Naive thymus-derived CD8-positive, alpha-beta T cell (primary cell): Measurements from ENCODE around the gene STKLD1. TPM values are rescaled to one million over a fixed set of nuclear protein-coding genes. Genes with fewer than 3 reads are reported as not detected.

Experiments used
- ATAC-seq, 2 donors: fragments of 150-1000 bp; cut with Tn5 transposase in 1 of 2; sonication (Bioruptor Pico), chemical (Tn5 transposase) in 1 of 2; 1 replicate in 1 of 2; 2 replicates in 1 of 2; pipeline ENCODE4 v1.10.0; 2021; ENCODE audit warnings: mild to moderate bottlenecking in 2 of 2, moderate library complexity in 2 of 2
- POLR2A ChIA-PET: fragments of 350-600 bp; sonication (Branson Sonifier 250); formaldehyde crosslinking; loops from one replicate; lab custom pipeline; 2021; ENCODE audit warnings: antibody characterized with exemption; lab: Charles Lee
- DNase-seq, 10 donors: peaks; one replicate each; pipeline versions ENCODE4 v3.0.0 to v3.0.0-alpha.2; 2020 to 2022
- H3K27ac Mint-ChIP-seq, 10 donors: one replicate each; pipeline ENCODE4 v1.8.0; 2020 to 2022; ENCODE audit warnings: mild to moderate bottlenecking in 10 of 10, mixed read lengths in 10 of 10, moderate library complexity in 4 of 10, inconsistent platforms in 1 of 10
- H3K27me3 Mint-ChIP-seq, 5 donors: one replicate each; pipeline ENCODE4 v1.8.0; 2021 to 2022; ENCODE audit warnings: mixed read lengths in 5 of 5
- H3K36me3 Mint-ChIP-seq, 3 donors: one replicate each; pipeline ENCODE4 v1.8.0; 2020 to 2022; ENCODE audit warnings: mixed read lengths in 3 of 3, mild to moderate bottlenecking in 2 of 3, inconsistent platforms in 1 of 3
- H3K4me1 Mint-ChIP-seq, 4 donors: one replicate each; pipeline ENCODE4 v1.8.0; 2021 to 2022; ENCODE audit warnings: mixed read lengths in 4 of 4
- H3K4me3 Mint-ChIP-seq, 10 donors: one replicate each; pipeline ENCODE4 v1.8.0; 2020 to 2022; ENCODE audit warnings: mild to moderate bottlenecking in 10 of 10, mixed read lengths in 10 of 10, moderate library complexity in 6 of 10, inconsistent platforms in 1 of 10
- H3K9me3 Mint-ChIP-seq, 9 donors: one replicate each; pipeline ENCODE4 v1.8.0; 2020 to 2022; ENCODE audit warnings: mixed read lengths in 9 of 9, mild to moderate bottlenecking in 3 of 9, inconsistent platforms in 1 of 9, moderate library complexity in 1 of 9
- polyA plus RNA-seq, 3 donors: library from polyadenylated mRNA; unstranded; fragments of 300-500 nt; fragmentation: Illumina TruSeq; gene quantifications; one replicate each; pipeline ENCODE4 v1.2.3, GENCODE V29; 2021
- total RNA-seq, 8 experiments: library from RNA in 2 of 8; stranded (reverse) in 2 of 8; gene quantifications; one replicate each; pipeline ENCODE4 v1.2.3 and lab custom pipeline; 2021 to 2026

STKLD1 gene
- total and polyA plus RNA-seq, 5 experiments from 2014 or later, result 0.35 to 2.3 (median 1.3) TPM; not detected in 1

- Mint-ChIP-seq H3K36me3 (peaks cover 0 to 3% (median 0%) of the 10 kb centered on the region in 3 donors), H3K27me3 (no peaks in the 10 kb centered on the region), H3K4me3 (peak overlapping the region in 5 of 10 donors; percentile 22 to 82 (median 55)), H3K27ac (peak overlapping the region in 2 of 10 donors; percentile 48 to 83), H3K9me3 (no peaks in the 10 kb centered on the region), H3K4me1 (peaks cover 5 to 18% (median 17%) of the 10 kb centered on the region in 4 donors)
- POLR2A ChIA-PET, result no interaction called here
- DNase-seq, result no peak
- no peak for ATAC-seq
Observed at GRCh38 chr9:133378408-133378962, 2.3 kb downstream of the STKLD1 start.

GRCh38 chr9:133379153-133380086, 3.3 kb downstream of the STKLD1 start:
- ATAC-seq, result no peak
- H3K9me3 Mint-ChIP-seq, result no peaks in the 10 kb centered on the region
- peaks cover 5 to 13% (median 11%) of the 10 kb centered on the region in 4 donors for H3K4me1 Mint-ChIP-seq
- H3K4me3 Mint-ChIP-seq, result peak overlapping the region in 1 of 10 donors; percentile 12
- H3K36me3 Mint-ChIP-seq, result peaks cover 0 to 3% (median 0%) of the 10 kb centered on the region in 3 donors
- POLR2A ChIA-PET, result interaction anchor here (0.7 kb wide), 1 partner anchor 31 kb away, joined by 3 read pairs; the partner anchor contains the start of genes MED22 and RPL7A
- no peaks in the 10 kb centered on the region for H3K27me3 Mint-ChIP-seq
- DNase-seq, result no peak
- peak overlapping the region in 1 of 10 donors; percentile 12 for H3K27ac Mint-ChIP-seq

- Mint-ChIP-seq H3K4me3 (no peak overlapping the region), H3K36me3 (no peaks in the 10 kb centered on the region), H3K9me3 (no peaks in the 10 kb centered on the region), H3K27me3 (no peaks in the 10 kb centered on the region), H3K4me1 (peaks cover 0 to 6% (median 3%) of the 10 kb centered on the region in 4 donors), H3K27ac (no peak overlapping the region)
- ATAC-seq (no peak), DNase-seq (no peak)
- POLR2A ChIA-PET, result interaction anchor here (0.5 to 0.7 kb wide), 2 partner anchors 104 to 661 kb away, joined by 4 to 5 read pairs; no protein-coding TSS in a partner anchor
Observed at GRCh38 chr9:133380734-133381133, 4.6 kb downstream of the STKLD1 start.

DNA sequence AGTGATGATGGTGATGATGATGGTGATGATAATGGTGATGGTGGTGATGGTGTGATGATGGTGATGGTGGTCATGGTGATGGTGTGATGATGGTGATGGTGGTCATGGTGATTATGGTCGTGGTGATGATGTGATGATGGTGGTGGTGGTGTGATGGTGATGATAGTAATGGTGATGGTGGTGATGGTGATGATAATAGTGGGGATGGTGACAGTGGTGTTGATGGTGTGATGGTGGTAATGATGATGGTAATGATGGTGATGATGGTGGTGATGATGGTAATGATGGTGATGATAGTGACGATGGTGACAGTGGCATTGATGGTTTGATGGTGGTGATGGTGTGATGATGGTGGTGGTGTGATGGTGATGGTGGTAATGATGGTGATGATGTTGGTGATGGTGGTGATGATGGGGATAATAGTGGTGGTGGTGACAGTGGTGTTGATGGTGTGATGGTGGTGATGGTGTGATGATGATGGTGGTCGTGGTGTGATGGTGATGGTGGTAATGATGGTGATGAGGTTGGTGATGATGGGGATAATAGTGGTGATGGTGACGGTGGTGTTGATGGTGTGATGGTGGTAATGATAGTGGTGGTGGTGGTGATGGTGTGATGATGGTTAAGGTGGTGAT, 6.5 kb downstream of the STKLD1 start:
- ATAC-seq (no peak), DNase-seq (no peak)
- H3K36me3 Mint-ChIP-seq, result no peaks in the 10 kb centered on the region
- no peaks in the 10 kb centered on the region for H3K9me3 Mint-ChIP-seq
- POLR2A ChIA-PET, result no interaction called here
- no peak overlapping the region for H3K4me3 Mint-ChIP-seq
- H3K27ac Mint-ChIP-seq, result no peak overlapping the region
- H3K4me1 Mint-ChIP-seq, result peaks cover 0 to 3% (median 0%) of the 10 kb centered on the region in 4 donors
- H3K27me3 Mint-ChIP-seq, result peaks cover 0 to 2% (median 0%) of the 10 kb centered on the region in 5 donors

GRCh38 chr9:133383438-133383837, 7.3 kb downstream of the STKLD1 start:
- ATAC-seq (no peak), DNase-seq (no peak)
- Mint-ChIP-seq H3K9me3 (no peaks in the 10 kb centered on the region), H3K36me3 (no peaks in the 10 kb centered on the region), H3K27me3 (peaks cover 0 to 3% (median 0%) of the 10 kb centered on the region in 5 donors), H3K4me3 (no peak overlapping the region), H3K27ac (no peak overlapping the region), H3K4me1 (no peaks in the 10 kb centered on the region)
- POLR2A ChIA-PET, result no interaction called here

- Mint-ChIP-seq H3K4me1 (no peaks in the 10 kb centered on the region), H3K4me3 (no peak overlapping the region), H3K27me3 (peaks cover 0 to 6% (median 0%) of the 10 kb centered on the region in 5 donors), H3K27ac (no peak overlapping the region), H3K36me3 (no peaks in the 10 kb centered on the region), H3K9me3 (no peaks in the 10 kb centered on the region)
- DNase-seq (no peak), ATAC-seq (no peak)
- POLR2A ChIA-PET, result interaction anchor here (0.7 kb wide), 1 partner anchor 28 kb away, joined by 5 read pairs; the partner anchor contains the start of genes SURF1 and SURF2
Observed at GRCh38 chr9:133384736-133385321, 8.7 kb downstream of the STKLD1 start.

DNA sequence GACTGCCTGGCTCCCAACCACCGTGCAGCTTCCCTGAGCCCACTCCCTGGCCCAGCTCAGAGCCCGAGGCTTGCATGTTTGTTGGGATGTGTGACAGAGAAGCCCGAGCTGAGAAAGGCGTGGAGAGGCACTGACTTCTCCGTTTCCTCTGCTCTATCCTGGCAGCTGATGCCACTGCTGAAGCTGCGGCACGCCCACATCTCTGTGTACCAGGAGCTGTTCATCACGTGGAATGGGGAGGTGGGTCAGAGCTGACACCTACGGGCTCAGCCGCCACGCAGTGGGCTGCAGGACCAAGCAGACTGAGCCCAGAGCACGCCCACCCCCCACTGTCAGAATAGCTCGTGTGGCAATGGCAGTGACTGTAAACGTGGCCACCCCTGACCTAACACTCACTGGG, 9.3 kb downstream of the STKLD1 start:
- H3K4me1 Mint-ChIP-seq, result no peaks in the 10 kb centered on the region
- ATAC-seq (no peak), DNase-seq (no peak)
- POLR2A ChIA-PET, result interaction anchor here (0.7 kb wide), 1 partner anchor 29 kb away, joined by 5 read pairs; the partner anchor contains the start of genes SURF1 and SURF2
- H3K27ac Mint-ChIP-seq, result no peak overlapping the region
- H3K36me3 Mint-ChIP-seq, result no peaks in the 10 kb centered on the region
- H3K27me3 Mint-ChIP-seq, result peaks cover 0 to 12% (median 2%) of the 10 kb centered on the region in 5 donors
- no peak overlapping the region for H3K4me3 Mint-ChIP-seq
- no peaks in the 10 kb centered on the region for H3K9me3 Mint-ChIP-seq

DNA sequence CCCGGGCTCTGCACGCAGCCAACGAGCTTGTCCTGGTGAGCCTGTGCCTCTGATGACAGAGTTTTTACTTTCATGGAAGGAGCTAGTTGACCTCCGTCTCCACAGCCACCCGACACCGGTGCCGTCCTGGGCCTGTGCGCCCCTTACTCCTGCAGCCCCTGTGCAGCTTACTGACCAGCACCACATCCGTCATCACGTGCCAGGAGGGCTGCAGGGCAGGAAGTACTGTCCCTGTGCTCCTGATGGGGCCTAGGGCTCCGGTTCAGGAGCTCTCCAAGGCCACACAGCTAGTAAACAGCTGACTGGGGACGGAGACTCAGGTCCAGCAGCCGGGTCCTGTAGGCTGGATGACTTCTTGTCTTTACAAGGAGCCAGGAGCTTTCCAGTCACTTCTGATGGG, 10.2 kb downstream of the STKLD1 start:
- H3K9me3 Mint-ChIP-seq, result no peaks in the 10 kb centered on the region
- H3K4me1 Mint-ChIP-seq, result no peaks in the 10 kb centered on the region
- H3K4me3 Mint-ChIP-seq, result no peak overlapping the region
- no peak for DNase-seq
- no peaks in the 10 kb centered on the region for H3K36me3 Mint-ChIP-seq
- POLR2A ChIA-PET, result interaction anchor here (0.6 to 0.9 kb wide), 2 partner anchors 92 to 96 kb away, joined by 3 to 4 read pairs; partner anchors contain the start of gene SLC2A6
- ATAC-seq, result no peak
- H3K27ac Mint-ChIP-seq, result no peak overlapping the region
- peaks cover 0 to 17% (median 2%) of the 10 kb centered on the region in 5 donors for H3K27me3 Mint-ChIP-seq

GRCh38 chr9:133387680-133388079, 11.5 kb downstream of the STKLD1 start:
- ATAC-seq (no peak), DNase-seq (no peak)
- H3K4me1 Mint-ChIP-seq, result no peaks in the 10 kb centered on the region
- no peak overlapping the region for H3K27ac Mint-ChIP-seq
- H3K36me3 Mint-ChIP-seq, result no peaks in the 10 kb centered on the region
- no peak overlapping the region for H3K4me3 Mint-ChIP-seq
- POLR2A ChIA-PET, result interaction anchor here (0.5 kb wide), 1 partner anchor 31 kb away, joined by 6 read pairs; the partner anchor contains the start of genes SURF1 and SURF2
- H3K9me3 Mint-ChIP-seq, result no peaks in the 10 kb centered on the region
- H3K27me3 Mint-ChIP-seq, result peaks cover 0 to 17% (median 2%) of the 10 kb centered on the region in 5 donors

DNA sequence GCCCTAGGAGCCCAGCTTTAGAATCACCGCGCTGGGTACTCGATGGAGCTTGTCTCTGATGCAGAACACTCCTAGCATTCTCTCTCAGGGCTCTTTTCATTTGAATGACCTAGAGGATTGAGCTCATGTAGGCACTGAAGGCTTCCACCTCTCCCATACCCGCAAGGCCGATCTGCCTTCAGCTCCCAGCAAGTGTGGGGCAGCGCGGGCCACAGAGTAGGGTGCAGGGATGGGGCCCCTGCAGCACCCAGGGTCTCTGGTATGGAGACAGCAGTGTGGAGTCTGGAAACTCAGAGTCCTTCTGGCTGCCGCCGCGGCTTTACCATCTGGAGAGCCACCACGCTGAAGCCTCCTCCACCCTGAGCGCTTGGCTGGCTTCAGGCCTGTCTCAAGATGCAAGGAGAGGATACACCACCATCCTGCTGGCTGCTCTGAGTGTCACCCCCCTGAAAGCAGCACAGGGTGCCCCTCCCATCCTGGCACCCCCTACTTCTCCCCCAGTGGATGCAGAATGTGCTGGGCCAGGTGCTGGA, 12.9 kb downstream of the STKLD1 start:
- peaks cover 0 to 17% (median 2%) of the 10 kb centered on the region in 5 donors for H3K27me3 Mint-ChIP-seq
- POLR2A ChIA-PET, result no interaction called here
- H3K4me3 Mint-ChIP-seq, result no peak overlapping the region
- no peaks in the 10 kb centered on the region for H3K9me3 Mint-ChIP-seq
- DNase-seq (no peak), ATAC-seq (no peak)
- no peaks in the 10 kb centered on the region for H3K4me1 Mint-ChIP-seq
- H3K27ac Mint-ChIP-seq, result no peak overlapping the region
- no peaks in the 10 kb centered on the region for H3K36me3 Mint-ChIP-seq

- no peak overlapping the region for H3K27ac Mint-ChIP-seq
- no peak for DNase-seq
- POLR2A ChIA-PET, result no interaction called here
- no peak for ATAC-seq
- H3K9me3 Mint-ChIP-seq, result no peaks in the 10 kb centered on the region
- H3K4me3 Mint-ChIP-seq, result no peak overlapping the region
- H3K27me3 Mint-ChIP-seq, result peaks cover 0 to 17% (median 2%) of the 10 kb centered on the region in 5 donors
- H3K36me3 Mint-ChIP-seq, result no peaks in the 10 kb centered on the region
- H3K4me1 Mint-ChIP-seq, result no peaks in the 10 kb centered on the region
Observed at GRCh38 chr9:133389562-133389961, 13.4 kb downstream of the STKLD1 start.

DNA sequence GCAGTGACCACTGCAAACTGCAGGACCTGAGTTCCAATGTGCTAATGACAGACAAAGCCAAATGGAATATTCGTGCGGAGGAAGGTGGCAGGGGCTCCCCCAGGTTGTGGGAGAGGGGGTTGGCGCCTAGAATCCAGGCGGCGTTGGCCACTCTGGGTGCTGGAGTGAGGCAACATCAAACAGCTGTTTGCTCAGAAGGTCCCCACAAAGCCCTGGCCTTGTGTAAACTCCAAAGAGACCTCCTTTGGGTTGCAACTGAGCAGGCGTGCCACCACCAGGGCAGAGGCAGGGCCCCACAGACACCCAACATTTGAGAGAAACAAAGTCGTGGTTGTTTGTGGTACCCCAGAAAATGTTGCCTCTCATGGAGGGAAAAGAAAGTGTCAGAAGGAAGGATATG, 14.5 kb downstream of the STKLD1 start:
- peaks cover 0 to 17% (median 2%) of the 10 kb centered on the region in 5 donors for H3K27me3 Mint-ChIP-seq
- H3K27ac Mint-ChIP-seq, result no peak overlapping the region
- ATAC-seq (no peak), DNase-seq (no peak)
- H3K9me3 Mint-ChIP-seq, result no peaks in the 10 kb centered on the region
- no peaks in the 10 kb centered on the region for H3K4me1 Mint-ChIP-seq
- POLR2A ChIA-PET, result no interaction called here
- no peaks in the 10 kb centered on the region for H3K36me3 Mint-ChIP-seq
- H3K4me3 Mint-ChIP-seq, result no peak overlapping the region
